ENCODE results near the gene VEGFA.

VEGFA gene

GRCh38 chr6:43779852-43780236 is 9.8 kb downstream of the VEGFA start:
- DNase-seq (ENCODE audit: low read depth, low spot score): peak; percentile 13
- no peak for TF ChIP-seq CTCF (IDR thresholded peaks at IDR 0.05; ENCODE audit: low read depth, low read length)
- H3K4me3 ChIP-seq (ENCODE audit: low read depth, low read length): no peak overlapping the region
- in situ Hi-C loops (cut with HindIII; ENCODE audit: low sequenced_read_pairs): no loop called here

- no peak for DNase-seq (ENCODE audit: low read depth, low spot score)
- in situ Hi-C loops (cut with HindIII; ENCODE audit: low sequenced_read_pairs): no loop called here
- TF ChIP-seq CTCF (IDR thresholded peaks at IDR 0.05; ENCODE audit: low read depth, low read length): no peak
- H3K4me3 ChIP-seq (ENCODE audit: low read depth, low read length): no peak overlapping the region
Measured at GRCh38 chr6:43780293-43780692, 10.3 kb downstream of the VEGFA start.

- no peak overlapping the region for H3K4me3 ChIP-seq (ENCODE audit: low read depth, low read length)
- no peak for TF ChIP-seq CTCF (IDR thresholded peaks at IDR 0.05; ENCODE audit: low read depth, low read length)
- DNase-seq (ENCODE audit: low read depth, low spot score): no peak
- in situ Hi-C loops (cut with HindIII; ENCODE audit: low sequenced_read_pairs): no loop called here
Measured at GRCh38 chr6:43780941-43781928, 11.2 kb downstream of the VEGFA start.

GRCh38 chr6:43781941-43782704 is 12.1 kb downstream of the VEGFA start:
- no peak for DNase-seq (ENCODE audit: low read depth, low spot score)
- TF ChIP-seq CTCF (IDR thresholded peaks at IDR 0.05; ENCODE audit: low read depth, low read length): no peak
- in situ Hi-C loops (cut with HindIII; ENCODE audit: low sequenced_read_pairs): no loop called here
- no peak overlapping the region for H3K4me3 ChIP-seq (ENCODE audit: low read depth, low read length)

DNA sequence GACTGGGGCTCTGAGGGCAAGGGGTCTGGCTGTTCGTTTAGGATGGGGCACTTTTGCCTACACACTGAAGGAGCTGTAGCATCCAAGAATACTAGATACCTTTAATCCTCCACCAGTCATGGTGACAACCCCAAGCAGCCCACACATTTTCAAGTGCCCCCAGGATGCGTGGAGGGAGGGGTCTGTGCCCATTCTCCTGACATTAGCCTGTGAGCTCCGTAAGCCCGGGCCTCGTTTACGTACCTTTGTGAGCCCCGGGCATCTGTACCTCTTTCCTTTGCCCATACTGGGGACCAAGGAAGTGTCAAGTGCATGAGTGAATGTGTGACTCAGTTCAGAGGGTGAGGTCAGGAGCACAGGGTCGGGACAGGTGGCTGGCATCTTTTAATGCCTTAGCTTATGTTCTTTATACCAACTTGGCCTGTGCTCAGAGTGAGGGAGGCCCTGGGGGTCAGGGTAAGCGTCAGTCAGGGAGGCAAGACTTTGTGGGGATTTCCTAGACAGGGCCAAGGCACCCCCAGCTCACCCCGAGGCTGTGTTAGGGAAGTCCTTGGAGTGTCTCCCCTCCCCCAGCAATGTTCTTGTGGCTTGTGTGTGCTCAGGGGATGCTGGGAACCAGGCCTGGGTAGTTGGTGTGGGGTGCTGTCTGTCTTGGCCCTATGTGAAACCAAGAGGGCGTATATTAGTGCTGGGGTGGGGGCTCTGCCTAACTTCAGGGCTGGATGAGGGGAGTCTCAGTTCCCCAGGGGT is 12.9 kb downstream of the VEGFA start:
- H3K4me3 ChIP-seq (ENCODE audit: low read depth, low read length): no peak overlapping the region
- no peak for TF ChIP-seq CTCF (IDR thresholded peaks at IDR 0.05; ENCODE audit: low read depth, low read length)
- in situ Hi-C loops (cut with HindIII; ENCODE audit: low sequenced_read_pairs): no loop called here
- DNase-seq (ENCODE audit: low read depth, low spot score): no peak

Data from astrocyte of the spinal cord (primary cell).